IPS-18a (cell line): Measurements from ENCODE around the gene DSCAM.

Source experiments
- H3K27ac ChIP-seq: one replicate; pipeline ENCODE4 v1.5.1; 2013; ENCODE audit warnings: low read length
- H3K27me3 ChIP-seq: one replicate; pipeline ENCODE4 v1.6.1; 2013; ENCODE audit warnings: mild to moderate bottlenecking, low read length; ENCODE audit not compliant: control insufficient read depth, insufficient read depth
- H3K36me3 ChIP-seq: one replicate; pipeline ENCODE4 v1.6.1; 2013; ENCODE audit warnings: low read depth, low read length; ENCODE audit not compliant: control insufficient read depth
- H3K4me1 ChIP-seq: one replicate; pipeline ENCODE4 v1.6.1; 2013; ENCODE audit warnings: low read depth, low read length; ENCODE audit not compliant: control insufficient read depth
- H3K4me3 ChIP-seq: one replicate; pipeline ENCODE4 v1.5.1; 2013; ENCODE audit warnings: low read length
- H3K9ac ChIP-seq: one replicate; pipeline ENCODE4 v1.6.1; 2013; ENCODE audit warnings: mild to moderate bottlenecking, low read length, moderate library complexity
- H3K9me3 ChIP-seq: one replicate; pipeline ENCODE4 v1.6.1; 2013; ENCODE audit warnings: low read depth, low read length; ENCODE audit not compliant: control insufficient read depth

DSCAM gene

DNA sequence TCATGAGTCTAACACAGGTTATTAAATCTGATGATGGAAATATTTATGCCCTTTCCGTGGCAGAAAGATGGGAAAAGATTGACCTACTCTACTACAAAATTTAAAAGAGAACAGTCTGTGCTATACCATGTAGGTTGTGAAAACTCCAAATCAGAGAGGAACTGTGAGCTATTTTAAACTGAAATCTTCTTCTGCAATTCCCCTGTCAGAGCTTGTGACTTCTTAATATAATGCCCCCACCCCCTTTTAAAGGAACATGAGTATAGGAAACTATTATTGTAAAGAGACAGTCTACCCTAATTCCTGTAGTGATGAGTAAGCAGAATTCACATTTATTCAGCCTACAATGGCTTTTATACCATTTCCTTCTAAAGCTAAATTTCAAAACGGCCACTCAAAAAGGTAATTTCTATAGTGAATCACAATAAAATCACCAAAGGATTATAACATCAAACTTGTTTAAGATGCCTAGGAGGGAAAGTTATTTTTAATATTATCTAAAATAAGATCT is 11.7 kb downstream of the DSCAM start:
- Histone ChIP-seq H3K9me3 (no peaks in the 10 kb centered on the region), H3K36me3 (no peaks in the 10 kb centered on the region), H3K27me3 (peaks cover 3% of the 10 kb centered on the region), H3K9ac (no peak overlapping the region), H3K4me3 (no peak overlapping the region), H3K27ac (no peak overlapping the region), H3K4me1 (no peaks in the 10 kb centered on the region)

- Histone ChIP-seq H3K36me3 (no peaks in the 10 kb centered on the region), H3K4me3 (no peak overlapping the region), H3K27ac (no peak overlapping the region), H3K9ac (no peak overlapping the region), H3K4me1 (no peaks in the 10 kb centered on the region), H3K27me3 (no peaks in the 10 kb centered on the region), H3K9me3 (no peaks in the 10 kb centered on the region)
Measured at GRCh38 chr21:40833184-40833583, 13.8 kb downstream of the DSCAM start.

DNA sequence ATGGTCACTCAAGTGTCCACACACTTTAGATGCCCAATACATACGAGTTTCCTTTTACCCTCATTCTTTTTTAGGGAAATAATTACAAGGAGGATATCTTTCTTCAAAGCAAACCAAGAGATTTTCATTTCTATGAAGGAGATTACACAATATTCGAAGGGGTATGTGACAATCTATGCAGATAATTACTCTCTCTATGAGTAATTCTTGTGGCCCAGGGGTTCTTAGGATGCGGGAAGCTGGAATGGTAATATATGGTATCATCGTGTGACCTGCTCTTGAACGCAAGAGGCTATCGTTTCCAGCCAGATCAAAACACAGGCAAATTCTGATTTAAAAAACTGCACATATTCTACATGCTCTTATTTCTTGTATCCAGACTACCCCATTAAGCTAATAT is 14.6 kb downstream of the DSCAM start:
- Histone ChIP-seq H3K9ac (no peak overlapping the region), H3K27me3 (no peaks in the 10 kb centered on the region), H3K4me3 (no peak overlapping the region), H3K9me3 (no peaks in the 10 kb centered on the region), H3K4me1 (no peaks in the 10 kb centered on the region), H3K27ac (no peak overlapping the region), H3K36me3 (no peaks in the 10 kb centered on the region)

DNA sequence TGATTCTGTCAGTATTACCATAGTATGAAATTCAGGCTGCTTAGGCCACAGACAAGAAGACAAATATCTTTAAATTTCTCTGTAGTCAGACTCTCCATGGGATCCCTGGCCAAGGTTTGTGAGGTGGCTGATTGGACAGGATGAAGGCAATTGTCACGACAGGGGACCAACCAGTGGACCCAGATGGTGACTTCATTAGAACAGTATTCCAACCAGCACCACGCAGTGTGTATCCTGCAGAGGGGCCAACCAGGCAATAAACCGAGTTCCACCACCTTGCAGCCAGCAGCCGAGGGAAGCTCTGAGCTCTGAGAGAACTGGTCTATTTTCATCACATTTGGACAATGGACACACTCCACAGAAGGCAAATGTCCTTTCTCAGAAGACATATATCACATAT is 16.1 kb downstream of the DSCAM start:
- Histone ChIP-seq H3K27me3 (no peaks in the 10 kb centered on the region), H3K36me3 (no peaks in the 10 kb centered on the region), H3K4me3 (no peak overlapping the region), H3K9ac (no peak overlapping the region), H3K9me3 (no peaks in the 10 kb centered on the region), H3K4me1 (no peaks in the 10 kb centered on the region), H3K27ac (no peak overlapping the region)

DNA sequence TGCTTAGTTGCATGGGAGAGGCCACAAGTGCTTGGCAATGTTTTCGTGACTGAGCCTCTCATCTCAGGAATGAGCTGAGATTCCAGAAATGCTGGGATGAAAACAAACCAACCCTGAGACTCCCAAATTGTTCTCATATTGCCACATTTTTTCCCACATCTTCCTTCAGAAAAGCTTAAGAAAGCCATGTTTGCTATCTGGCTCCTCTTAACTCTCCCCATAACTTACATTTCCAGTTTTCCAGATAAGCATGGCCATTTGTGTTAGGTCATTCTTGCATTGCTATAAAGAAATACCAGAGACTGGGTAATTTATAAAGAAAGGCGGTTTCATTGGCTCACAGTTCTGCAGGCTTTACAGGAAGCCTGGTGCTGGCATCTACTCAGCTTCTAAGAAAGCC is 17.2 kb downstream of the DSCAM start:
- Histone ChIP-seq H3K4me1 (no peaks in the 10 kb centered on the region), H3K27me3 (no peaks in the 10 kb centered on the region), H3K9ac (no peak overlapping the region), H3K9me3 (no peaks in the 10 kb centered on the region), H3K36me3 (no peaks in the 10 kb centered on the region), H3K27ac (no peak overlapping the region), H3K4me3 (no peak overlapping the region)

- Histone ChIP-seq H3K4me3 (no peak overlapping the region), H3K27me3 (no peaks in the 10 kb centered on the region), H3K9me3 (no peaks in the 10 kb centered on the region), H3K36me3 (no peaks in the 10 kb centered on the region), H3K27ac (no peak overlapping the region), H3K4me1 (no peaks in the 10 kb centered on the region), H3K9ac (no peak overlapping the region)
Measured at GRCh38 chr21:40829308-40829707, 17.6 kb downstream of the DSCAM start.

DNA sequence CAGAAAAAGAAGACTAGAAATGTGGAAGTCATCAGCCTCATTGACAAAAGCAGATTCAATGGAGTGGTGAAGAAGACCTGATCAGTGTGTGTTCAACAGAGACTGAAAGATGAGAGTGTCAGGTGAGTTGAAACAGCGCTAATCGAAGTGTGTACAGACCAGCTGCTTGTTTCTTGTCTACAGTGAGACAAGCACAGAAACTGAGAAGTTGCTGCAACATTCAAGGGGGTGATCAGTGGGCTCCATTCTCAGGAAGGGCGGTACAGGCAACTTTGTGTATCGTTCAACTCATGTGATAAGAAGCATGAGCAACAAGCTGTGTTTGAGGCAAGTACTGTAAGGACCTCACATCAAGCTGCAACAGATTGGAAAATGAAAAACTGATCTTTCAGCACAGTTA is 19.4 kb downstream of the DSCAM start:
- Histone ChIP-seq H3K4me3 (no peak overlapping the region), H3K9ac (no peak overlapping the region), H3K36me3 (no peaks in the 10 kb centered on the region), H3K27me3 (no peaks in the 10 kb centered on the region), H3K4me1 (no peaks in the 10 kb centered on the region), H3K9me3 (no peaks in the 10 kb centered on the region), H3K27ac (no peak overlapping the region)

DNA sequence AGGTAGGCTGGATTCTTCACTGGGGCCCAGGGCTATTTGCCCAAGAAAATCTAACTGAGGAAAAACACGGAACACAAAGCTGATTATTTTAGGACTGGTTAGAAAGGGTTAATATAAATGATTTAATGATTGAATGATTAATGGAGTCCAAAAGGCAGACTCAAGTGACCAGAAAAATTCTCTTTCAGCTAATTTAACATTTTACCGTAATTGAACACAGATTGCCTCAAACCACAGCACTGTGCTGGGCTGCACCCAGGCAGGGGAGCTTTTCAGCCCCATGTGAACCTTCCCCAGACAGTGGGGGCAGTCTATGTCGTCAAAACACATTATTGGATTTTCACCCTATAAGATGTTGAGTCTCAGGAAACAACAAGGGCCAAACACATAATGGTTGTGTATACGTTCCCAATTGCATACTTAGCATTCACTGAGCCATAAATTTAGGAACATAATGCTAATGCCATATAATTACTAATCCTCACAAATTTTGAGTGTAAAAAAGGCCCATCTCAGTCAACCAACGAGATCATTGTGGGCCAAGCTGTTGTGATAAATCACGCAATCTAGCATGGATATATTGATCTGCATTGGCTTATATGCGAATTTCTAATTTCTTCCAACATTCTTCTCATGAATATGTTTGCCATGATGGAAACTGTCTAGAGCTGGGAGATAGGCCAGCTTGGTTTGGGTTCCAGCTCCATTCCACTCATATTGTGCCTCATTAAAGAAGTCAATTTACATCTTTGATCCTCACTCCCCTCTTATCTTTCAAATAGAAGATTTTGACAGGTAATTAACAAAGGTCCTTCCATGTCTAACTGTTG is 27.7 kb downstream of the DSCAM start:
- no peaks in the 10 kb centered on the region for H3K36me3 ChIP-seq
- H3K9ac ChIP-seq, result no peak overlapping the region
- H3K27ac ChIP-seq, result no peak overlapping the region
- no peaks in the 10 kb centered on the region for H3K4me1 ChIP-seq
- no peaks in the 10 kb centered on the region for H3K27me3 ChIP-seq
- H3K4me3 ChIP-seq, result no peak overlapping the region
- no peaks in the 10 kb centered on the region for H3K9me3 ChIP-seq

DNA sequence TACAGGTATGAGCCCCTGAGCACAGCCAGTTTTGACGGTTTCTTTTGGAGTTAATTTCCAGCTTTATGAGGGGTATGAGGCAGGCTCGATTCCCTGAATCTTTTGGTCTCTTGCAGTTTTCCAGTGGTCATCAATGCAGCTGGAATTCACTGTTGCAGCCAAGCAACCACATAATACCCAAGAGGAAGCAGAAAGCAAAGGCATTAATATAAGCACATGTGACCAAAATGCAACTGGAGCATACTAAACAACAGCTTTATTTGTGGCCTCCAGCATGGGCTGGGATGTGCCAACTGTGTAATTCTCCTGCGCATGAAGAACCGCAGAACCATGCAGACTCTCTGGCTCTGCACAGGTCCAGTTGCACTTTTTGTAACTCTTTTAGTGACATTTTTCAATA is 33.0 kb downstream of the DSCAM start:
- Histone ChIP-seq H3K4me1 (no peaks in the 10 kb centered on the region), H3K4me3 (no peak overlapping the region), H3K9me3 (no peaks in the 10 kb centered on the region), H3K27ac (no peak overlapping the region), H3K9ac (no peak overlapping the region), H3K36me3 (no peaks in the 10 kb centered on the region), H3K27me3 (no peaks in the 10 kb centered on the region)

DNA sequence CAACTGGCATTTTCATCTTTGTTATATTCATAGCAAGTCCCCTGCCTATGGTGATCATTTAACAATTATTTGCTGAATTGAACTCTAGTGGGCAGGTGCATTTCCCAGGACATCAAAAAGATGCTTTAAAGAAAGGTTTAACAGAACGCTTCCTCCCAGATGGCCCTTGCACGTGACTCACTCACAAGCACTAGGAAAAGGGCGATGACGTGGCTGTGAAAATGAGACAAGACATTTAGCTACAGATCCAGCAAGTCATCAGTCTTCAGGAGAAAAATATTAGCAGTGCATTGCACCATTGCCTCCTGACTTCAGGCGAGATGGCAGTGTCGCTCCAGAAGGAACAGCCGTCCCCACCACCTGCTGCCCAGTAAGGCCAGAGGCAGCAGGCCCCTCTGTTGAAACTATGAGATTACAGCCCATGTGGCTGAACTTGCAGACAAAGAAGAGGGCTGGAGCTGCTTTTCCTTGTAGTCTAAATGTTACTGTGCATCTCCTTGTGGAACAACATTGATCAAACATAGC is 37.2 kb downstream of the DSCAM start:
- Histone ChIP-seq H3K36me3 (no peaks in the 10 kb centered on the region), H3K9me3 (no peaks in the 10 kb centered on the region), H3K4me1 (no peaks in the 10 kb centered on the region), H3K4me3 (no peak overlapping the region), H3K9ac (no peak overlapping the region), H3K27me3 (no peaks in the 10 kb centered on the region), H3K27ac (no peak overlapping the region)

DNA sequence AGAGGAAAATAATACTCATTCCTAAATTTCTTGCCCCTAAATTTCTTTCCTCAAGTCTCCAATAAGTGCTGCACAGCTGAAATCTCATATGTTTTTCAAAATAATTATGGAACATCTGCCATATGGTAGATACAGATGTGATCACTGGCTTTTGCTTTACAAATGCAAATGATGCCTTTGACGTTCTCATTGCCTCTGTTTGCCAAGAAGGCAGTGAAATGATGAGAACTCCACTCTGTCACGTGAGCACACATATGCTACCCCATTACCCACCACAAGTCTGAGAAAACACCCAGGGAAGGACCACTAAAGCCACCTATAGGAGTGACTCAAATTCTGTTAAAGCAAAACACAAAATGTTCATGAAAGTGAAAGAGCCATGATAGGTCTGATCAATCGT is 43.9 kb downstream of the DSCAM start:
- peaks cover 13% of the 10 kb centered on the region for H3K9me3 ChIP-seq
- H3K27me3 ChIP-seq, result no peaks in the 10 kb centered on the region
- no peak overlapping the region for H3K27ac ChIP-seq
- no peak overlapping the region for H3K4me3 ChIP-seq
- H3K9ac ChIP-seq, result no peak overlapping the region
- no peaks in the 10 kb centered on the region for H3K36me3 ChIP-seq
- no peaks in the 10 kb centered on the region for H3K4me1 ChIP-seq

- H3K27me3 ChIP-seq, result no peaks in the 10 kb centered on the region
- H3K9me3 ChIP-seq, result peaks cover 13% of the 10 kb centered on the region
- no peaks in the 10 kb centered on the region for H3K4me1 ChIP-seq
- H3K4me3 ChIP-seq, result no peak overlapping the region
- H3K36me3 ChIP-seq, result no peaks in the 10 kb centered on the region
- H3K27ac ChIP-seq, result no peak overlapping the region
- H3K9ac ChIP-seq, result no peak overlapping the region
Measured at GRCh38 chr21:40800126-40800525, 46.8 kb downstream of the DSCAM start.
